ENCODE data around the gene KLK7. TPM values are rescaled to one million over a fixed set of nuclear protein-coding genes. Genes with fewer than 3 reads are reported as not detected.

KLK7 gene
- polyA plus RNA-seq, 1 of the 3 experiments (the other 2 are of a cell fraction): not detected

GRCh38 chr19:50932018-50932689, 51.6 kb downstream of the KLK7 start:
- Histone ChIP-seq H3K9me2 (no peaks in the 10 kb centered on the region), H3K36me3 (replicated peaks in 1 of 2; ENCODE audit: control insufficient read depth in 1 of 2, insufficient read depth in 2 of 2, low read length in 1 of 2) (no peaks in the 10 kb centered on the region), H4K20me1 (ENCODE audit: insufficient read depth) (no peaks in the 10 kb centered on the region), H3F3A (replicated peaks; ENCODE audit: insufficient read depth) (no peaks in the 10 kb centered on the region), H3K79me2 (ENCODE audit: insufficient read depth) (no peaks in the 10 kb centered on the region), H3K4me3 (ENCODE audit: low read depth in 2 of 2, low read length in 1 of 2) (no peak overlapping the region), H3K27me3 (ENCODE audit: insufficient read depth) (peaks cover 48% of the 10 kb centered on the region; the same call in 1 of the 2 replicates), H3K9ac (no peak overlapping the region), H3K4me1 (ENCODE audit: control insufficient read depth in 1 of 2, insufficient read depth in 2 of 2, low read depth in 1 of 2, low read length in 1 of 2) (no peaks in the 10 kb centered on the region), H3K4me2 (no peak overlapping the region), H2AFZ (ENCODE audit: low read depth) (no peak overlapping the region), H3K9me3 (no peaks in the 10 kb centered on the region), H3K27ac (ENCODE audit: low read depth in 2 of 2, low read length in 1 of 2) (no peak overlapping the region)
- WGBS (ENCODE audit: low lambda C conversion rate): 29% methylated on average over 10 of the region's 11 CpGs
- no peak for DNase-seq
- no peak for TF ChIP-seq SIN3A (IDR thresholded peaks at IDR 0.05; ENCODE audit: borderline replicate concordance, low read depth, low read length)
- no peak for TF ChIP-seq GATA2 (CRISPR knock-in tag; IDR thresholded peaks at IDR 0.05)
- TF ChIP-seq EP300 (IDR thresholded peaks at IDR 0.05; ENCODE audit: borderline replicate concordance in 1 of 2, low read depth in 1 of 2, low read length in 1 of 2): no peak
- no peak for TF ChIP-seq RFX5 (IDR thresholded peaks at IDR 0.05; ENCODE audit: low read length)
- TF ChIP-seq SMC3 (IDR thresholded peaks at IDR 0.05; ENCODE audit: low read depth, low read length): no peak
- no peak for TF ChIP-seq PBX3 (IDR thresholded peaks at IDR 0.05)
- no peak for TF ChIP-seq IRF3 (IDR thresholded peaks at IDR 0.05; ENCODE audit: low read depth, low read length)
- TF ChIP-seq NFIC (IDR thresholded peaks at IDR 0.05; ENCODE audit: borderline replicate concordance): no peak
- TF ChIP-seq MXI1 (IDR thresholded peaks at IDR 0.05; ENCODE audit: low read depth, low read length): no peak
- TF ChIP-seq FOXJ3 (CRISPR knock-in tag; IDR thresholded peaks at IDR 0.05): no peak
- no peak for TF ChIP-seq USF1 (IDR thresholded peaks at IDR 0.05; ENCODE audit: borderline replicate concordance, low read depth)
- TF ChIP-seq TCF12 (IDR thresholded peaks at IDR 0.05): no peak
- no peak for TF ChIP-seq JUND (IDR thresholded peaks at IDR 0.05)
- TF ChIP-seq, protein P1, sequence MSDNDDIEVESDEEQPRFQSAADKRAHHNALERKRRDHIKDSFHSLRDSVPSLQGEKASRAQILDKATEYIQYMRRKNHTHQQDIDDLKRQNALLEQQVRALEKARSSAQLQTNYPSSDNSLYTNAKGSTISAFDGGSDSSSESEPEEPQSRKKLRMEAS (IDR thresholded peaks at IDR 0.05; ENCODE audit: low read depth): no peak
- no peak for TF ChIP-seq TEAD4 (IDR thresholded peaks at IDR 0.05; ENCODE audit: borderline replicate concordance, insufficient read depth)
- TF ChIP-seq POLR2AphosphoS5 (IDR thresholded peaks at IDR 0.05; ENCODE audit: low read depth, low read length): no peak
- TF ChIP-seq EZH2phosphoT487 (IDR thresholded peaks at IDR 0.05; ENCODE audit: borderline replicate concordance, low read depth): no peak
- TF ChIP-seq RCOR1 (IDR thresholded peaks at IDR 0.05; ENCODE audit: low read length): no peak
- TF ChIP-seq YY1 (IDR thresholded peaks at IDR 0.05; ENCODE audit: low read depth): no peak
- CTCF ChIA-PET: no interaction called here
- POLR2A ChIA-PET: no interaction called here

All from SK-N-SH (cell line).